Right lung (tissue), 5 donors: Measurements from ENCODE around the gene NCKAP5. TPM values are rescaled to one million over a fixed set of nuclear protein-coding genes. Genes with fewer than 3 reads are reported as not detected.

Experiments
- DNase-seq, 2 donors: peaks; one replicate each; pipeline ENCODE4 v3.0.0-alpha.2; 2013
- polyA plus RNA-seq, 5 donors: library from polyadenylated mRNA; unstranded; fragments of 120-200 nt; gene quantifications; one replicate each; pipeline versions ENCODE4 v1.2.1 to v1.2.3, GENCODE V29; 2013; ENCODE audit warnings: inconsistent platforms in 1 of 5, low replicate concordance in 1 of 5; ENCODE audit not compliant: insufficient read length in 5 of 5, insufficient read depth in 1 of 5

Gene NCKAP5
- polyA plus RNA-seq, 5 donors: 15.1 to 20.7 (median 15.9) TPM

GRCh38 chr2:133012847-133013734 is 555.2 kb downstream of the NCKAP5 start:
- no peak for DNase-seq

- DNase-seq: no peak
These were observed 563.6 kb downstream of the NCKAP5 start for GRCh38 chr2:133004623-133005022.

GRCh38 chr2:132999421-132999820 is 568.8 kb downstream of the NCKAP5 start:
- no peak for DNase-seq

GRCh38 chr2:132998221-132998620 is 570.0 kb downstream of the NCKAP5 start:
- DNase-seq: no peak

GRCh38 chr2:132991471-132992045 is 576.7 kb downstream of the NCKAP5 start:
- no peak for DNase-seq

GRCh38 chr2:132984731-132985130 is 583.5 kb downstream of the NCKAP5 start:
- DNase-seq: no peak

GRCh38 chr2:132980304-132980703 is 588.0 kb downstream of the NCKAP5 start:
- no peak for DNase-seq

GRCh38 chr2:132979339-132980093 is 588.7 kb downstream of the NCKAP5 start:
- no peak for DNase-seq

- DNase-seq: no peak
These were observed 589.4 kb downstream of the NCKAP5 start for GRCh38 chr2:132978840-132979239.

- DNase-seq: no peak
These were observed 590.3 kb downstream of the NCKAP5 start for GRCh38 chr2:132977812-132978529.

- DNase-seq: no peak
These were observed 592.8 kb downstream of the NCKAP5 start for GRCh38 chr2:132975193-132976105.

GRCh38 chr2:132974467-132975095 is 593.7 kb downstream of the NCKAP5 start:
- DNase-seq: no peak

GRCh38 chr2:132971310-132972061 is 596.8 kb downstream of the NCKAP5 start:
- DNase-seq: no peak

GRCh38 chr2:132969371-132969985 is 598.8 kb downstream of the NCKAP5 start:
- DNase-seq: no peak

- DNase-seq: no peak
These were observed 602.8 kb downstream of the NCKAP5 start for GRCh38 chr2:132965460-132965859.

GRCh38 chr2:132963161-132963560 is 605.1 kb downstream of the NCKAP5 start:
- no peak for DNase-seq

- DNase-seq: no peak
These were observed 609.4 kb downstream of the NCKAP5 start for GRCh38 chr2:132958887-132959286.

GRCh38 chr2:132955871-132956615 is 612.2 kb downstream of the NCKAP5 start:
- DNase-seq: no peak
